ENCODE measurements around the gene NELL1.

Gene NELL1

GRCh38 chr11:21505070-21505469 lies 835.7 kb downstream of the NELL1 start:
- no peak overlapping the region for H3K4me3 ChIP-seq (ENCODE audit: control insufficient read depth, low read depth, low read length)
- DNase-seq (ENCODE audit: low read depth), result no peak
- TF ChIP-seq, protein P1, sequence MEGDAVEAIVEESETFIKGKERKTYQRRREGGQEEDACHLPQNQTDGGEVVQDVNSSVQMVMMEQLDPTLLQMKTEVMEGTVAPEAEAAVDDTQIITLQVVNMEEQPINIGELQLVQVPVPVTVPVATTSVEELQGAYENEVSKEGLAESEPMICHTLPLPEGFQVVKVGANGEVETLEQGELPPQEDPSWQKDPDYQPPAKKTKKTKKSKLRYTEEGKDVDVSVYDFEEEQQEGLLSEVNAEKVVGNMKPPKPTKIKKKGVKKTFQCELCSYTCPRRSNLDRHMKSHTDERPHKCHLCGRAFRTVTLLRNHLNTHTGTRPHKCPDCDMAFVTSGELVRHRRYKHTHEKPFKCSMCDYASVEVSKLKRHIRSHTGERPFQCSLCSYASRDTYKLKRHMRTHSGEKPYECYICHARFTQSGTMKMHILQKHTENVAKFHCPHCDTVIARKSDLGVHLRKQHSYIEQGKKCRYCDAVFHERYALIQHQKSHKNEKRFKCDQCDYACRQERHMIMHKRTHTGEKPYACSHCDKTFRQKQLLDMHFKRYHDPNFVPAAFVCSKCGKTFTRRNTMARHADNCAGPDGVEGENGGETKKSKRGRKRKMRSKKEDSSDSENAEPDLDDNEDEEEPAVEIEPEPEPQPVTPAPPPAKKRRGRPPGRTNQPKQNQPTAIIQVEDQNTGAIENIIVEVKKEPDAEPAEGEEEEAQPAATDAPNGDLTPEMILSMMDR (IDR thresholded peaks at IDR 0.05; ENCODE audit: control insufficient read depth, insufficient read depth, low read depth, low read length, missing control alignments), result no peak

GRCh38 chr11:21511835-21512440 lies 842.6 kb downstream of the NELL1 start:
- TF ChIP-seq, protein P1 (IDR thresholded peaks at IDR 0.05; ENCODE audit: control insufficient read depth, insufficient read depth, low read depth, low read length, missing control alignments), result no peak
- DNase-seq (ENCODE audit: low read depth), result no peak
- H3K4me3 ChIP-seq (ENCODE audit: control insufficient read depth, low read depth, low read length), result no peak overlapping the region

GRCh38 chr11:21514316-21514715 lies 844.9 kb downstream of the NELL1 start:
- DNase-seq (ENCODE audit: low read depth), result no peak
- TF ChIP-seq, protein P1 (IDR thresholded peaks at IDR 0.05; ENCODE audit: control insufficient read depth, insufficient read depth, low read depth, low read length, missing control alignments), result no peak
- H3K4me3 ChIP-seq (ENCODE audit: control insufficient read depth, low read depth, low read length), result no peak overlapping the region

GRCh38 chr11:21520244-21520643 lies 850.9 kb downstream of the NELL1 start:
- H3K4me3 ChIP-seq (ENCODE audit: control insufficient read depth, low read depth, low read length), result no peak overlapping the region
- DNase-seq (ENCODE audit: low read depth), result no peak
- TF ChIP-seq, protein P1 (IDR thresholded peaks at IDR 0.05; ENCODE audit: control insufficient read depth, insufficient read depth, low read depth, low read length, missing control alignments), result no peak

DNA sequence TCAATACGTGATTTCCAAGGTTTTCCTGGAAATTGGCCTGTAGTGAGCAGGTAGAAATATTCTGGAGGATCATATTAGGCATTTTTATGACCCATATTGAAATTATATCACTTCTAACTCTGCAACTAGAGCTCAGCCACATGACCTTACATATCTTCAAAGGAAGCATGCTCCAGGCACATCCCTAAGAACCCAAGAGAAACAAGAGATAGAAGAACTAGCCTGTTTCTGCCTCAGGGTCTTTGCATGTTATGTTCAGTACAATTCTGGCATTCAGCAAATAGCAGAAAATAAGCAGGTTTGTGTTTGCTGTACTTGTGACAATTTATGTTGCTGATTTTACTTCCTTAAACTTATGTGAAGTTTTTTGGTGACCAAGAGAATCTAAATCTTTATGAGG lies 859.8 kb downstream of the NELL1 start:
- TF ChIP-seq, protein P1 (IDR thresholded peaks at IDR 0.05; ENCODE audit: control insufficient read depth, insufficient read depth, low read depth, low read length, missing control alignments), result no peak
- DNase-seq (ENCODE audit: low read depth), result no peak
- no peak overlapping the region for H3K4me3 ChIP-seq (ENCODE audit: control insufficient read depth, low read depth, low read length)

DNA sequence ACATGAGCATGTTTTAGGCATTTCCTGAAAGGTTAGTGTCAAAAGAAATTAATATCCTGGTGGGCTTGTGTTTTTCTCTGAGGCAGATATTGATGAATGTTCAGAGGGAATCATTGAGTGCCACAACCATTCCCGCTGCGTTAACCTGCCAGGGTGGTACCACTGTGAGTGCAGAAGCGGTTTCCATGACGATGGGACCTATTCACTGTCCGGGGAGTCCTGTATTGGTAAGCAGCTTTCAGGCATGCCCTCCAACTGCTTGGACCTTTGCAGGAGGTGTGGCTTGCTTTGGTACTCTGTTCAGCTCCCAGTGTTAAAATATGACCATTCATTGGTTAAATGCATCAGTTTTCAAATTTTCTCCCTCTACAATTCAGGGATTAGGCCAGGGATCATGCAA lies 864.9 kb downstream of the NELL1 start:
- DNase-seq (ENCODE audit: low read depth), result no peak
- no peak overlapping the region for H3K4me3 ChIP-seq (ENCODE audit: control insufficient read depth, low read depth, low read length)
- TF ChIP-seq, protein P1 (IDR thresholded peaks at IDR 0.05; ENCODE audit: control insufficient read depth, insufficient read depth, low read depth, low read length, missing control alignments), result no peak
